Prostate gland (tissue), 2 donors: ENCODE results near the gene MICALL2. TPM values are rescaled to one million over a fixed set of nuclear protein-coding genes. Genes with fewer than 3 reads are reported as not detected.
A peak's percentile ranks its signal among the peaks of the same experiment; 100 is the strongest.

Source experiments
- DNase-seq: peaks from one replicate; pipeline ENCODE4 v3.0.0-alpha.2; 2019; ENCODE audit warnings: low spot score
- H3K27ac ChIP-seq, 2 donors: fragments of 200-600 bp; sonication (generic); 2 replicates each; pipeline ENCODE4 v1.5.1; 2017 to 2019
- H3K27me3 ChIP-seq: fragments of 200-600 bp; sonication (generic); replicated peaks from 2 replicates; pipeline ENCODE4 v1.5.1; 2019; ENCODE audit not compliant: insufficient read depth
- H3K36me3 ChIP-seq, 2 donors: fragments of 200-600 bp; sonication (generic); 1 replicate in 1 of 2; 2 replicates in 1 of 2; pipeline versions ENCODE4 v1.5.1 to v1.8.1; 2017 to 2019
- H3K4me1 ChIP-seq: fragments of 200-600 bp; sonication (generic); replicated peaks from 2 replicates; pipeline ENCODE4 v1.5.1; 2019
- H3K4me3 ChIP-seq, 2 donors: fragments of 200-600 bp; sonication (generic); 2 replicates each; pipeline ENCODE4 v1.5.1; 2017 to 2019
- H3K9me3 ChIP-seq: fragments of 200-600 bp; sonication (generic); 2 replicates; pipeline ENCODE4 v1.5.1; 2017
- POLR2A ChIP-seq: fragments of 450-650 bp; IDR thresholded peaks from one replicate; pipeline ENCODE4 v1.6.1; 2016; ENCODE audit warnings: antibody characterized with exemption, mild to moderate bottlenecking
- POLR2AphosphoS5 ChIP-seq: sonication (generic); formaldehyde crosslinking; IDR thresholded peaks from one replicate; pipeline ENCODE4 v1.6.1; 2017; ENCODE audit warnings: antibody characterized with exemption
- WGBS: methylation state at CpG from one replicate; pipeline ENCODE4 v1.1.5; 2018; 5-methylcytosine and 5-hydroxymethylcytosine counted together
- intact Hi-C: fragments of 100-400 bp; cut with DNase I; formaldehyde crosslinking; loops from one replicate; pipeline ENCODE4 v1.14.2; 2022
- total RNA-seq, 2 donors: library from RNA; depleted of rRNA; stranded (reverse); fragments of >200 nt; gene quantifications; one replicate each; pipeline ENCODE4 v1.1.0, GENCODE V29; 2016
- TF ChIP-seq, protein P1 (sequence below), 4 experiments: fragments of 200-600 bp in 2 of 4; fragments of 450-650 bp in 2 of 4; sonication (generic) in 2 of 4; IDR thresholded peaks; 1 replicate in 3 of 4; 2 replicates in 1 of 4; pipeline ENCODE4 v1.5.1; 2016 to 2019; ENCODE audit warnings: antibody characterized with exemption in 4 of 4, mild to moderate bottlenecking in 2 of 4, moderate library complexity in 2 of 4

The MICALL2 gene
- total RNA-seq, 2 donors from 2014 or later, result 31.1 to 42.0 TPM

DNA sequence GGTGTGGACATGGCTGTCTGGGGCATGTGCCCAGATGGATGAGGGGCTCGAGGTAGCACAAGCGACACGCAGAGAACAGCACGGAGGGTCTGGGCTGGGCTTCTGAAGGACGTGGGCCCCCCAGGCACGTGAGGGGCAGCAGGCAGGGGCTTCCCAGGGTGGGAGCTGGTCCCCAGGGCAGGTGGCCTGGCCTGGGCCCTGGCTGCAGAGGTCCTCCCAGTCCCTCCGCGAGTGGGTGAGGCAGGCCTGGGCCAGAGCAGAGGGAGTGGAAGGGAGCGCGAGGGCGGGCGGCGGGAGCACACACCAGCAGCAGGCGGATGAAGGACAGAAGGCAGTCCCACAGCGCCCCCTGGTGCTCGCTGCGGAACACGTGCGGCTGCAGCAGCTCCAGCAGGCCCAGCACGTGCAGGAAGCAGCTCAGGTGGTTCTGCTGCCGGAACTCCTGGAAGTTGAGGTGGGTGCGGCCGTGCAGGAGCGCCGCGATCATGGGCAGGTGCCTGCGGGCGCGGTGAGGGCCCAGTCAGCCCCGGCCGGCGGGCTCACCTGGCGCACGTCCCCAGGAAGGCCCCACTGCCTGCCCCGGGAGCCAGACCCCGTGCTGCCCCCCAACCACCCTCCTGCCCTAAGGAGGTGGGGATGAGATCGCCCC, 14.7 kb upstream of the MICALL2 start:
- Histone ChIP-seq H3K9me3 (no peaks in the 10 kb centered on the region), H3K27me3 (no peaks in the 10 kb centered on the region), H3K36me3 (peaks cover 15 to 33% of the 10 kb centered on the region in 2 donors), H3K27ac (no peak overlapping the region), H3K4me1 (no peaks in the 10 kb centered on the region), H3K4me3 (no peak overlapping the region)
- DNase-seq, result peak; percentile 91
- intact Hi-C loops, result loop anchor here (5.0 to 10.0 kb wide), 2 partner anchors 247 to 279 kb away; no protein-coding TSS in a partner anchor
- peak; percentile 76 for TF ChIP-seq POLR2AphosphoS5
- TF ChIP-seq, protein P1, sequence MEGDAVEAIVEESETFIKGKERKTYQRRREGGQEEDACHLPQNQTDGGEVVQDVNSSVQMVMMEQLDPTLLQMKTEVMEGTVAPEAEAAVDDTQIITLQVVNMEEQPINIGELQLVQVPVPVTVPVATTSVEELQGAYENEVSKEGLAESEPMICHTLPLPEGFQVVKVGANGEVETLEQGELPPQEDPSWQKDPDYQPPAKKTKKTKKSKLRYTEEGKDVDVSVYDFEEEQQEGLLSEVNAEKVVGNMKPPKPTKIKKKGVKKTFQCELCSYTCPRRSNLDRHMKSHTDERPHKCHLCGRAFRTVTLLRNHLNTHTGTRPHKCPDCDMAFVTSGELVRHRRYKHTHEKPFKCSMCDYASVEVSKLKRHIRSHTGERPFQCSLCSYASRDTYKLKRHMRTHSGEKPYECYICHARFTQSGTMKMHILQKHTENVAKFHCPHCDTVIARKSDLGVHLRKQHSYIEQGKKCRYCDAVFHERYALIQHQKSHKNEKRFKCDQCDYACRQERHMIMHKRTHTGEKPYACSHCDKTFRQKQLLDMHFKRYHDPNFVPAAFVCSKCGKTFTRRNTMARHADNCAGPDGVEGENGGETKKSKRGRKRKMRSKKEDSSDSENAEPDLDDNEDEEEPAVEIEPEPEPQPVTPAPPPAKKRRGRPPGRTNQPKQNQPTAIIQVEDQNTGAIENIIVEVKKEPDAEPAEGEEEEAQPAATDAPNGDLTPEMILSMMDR (IDR thresholded peaks at IDR 0.05), result peak; percentile 94 to 98 (median 96)
- no peak for TF ChIP-seq POLR2A
- 34% methylated on average over 33 of the region's 37 CpGs for WGBS

DNA sequence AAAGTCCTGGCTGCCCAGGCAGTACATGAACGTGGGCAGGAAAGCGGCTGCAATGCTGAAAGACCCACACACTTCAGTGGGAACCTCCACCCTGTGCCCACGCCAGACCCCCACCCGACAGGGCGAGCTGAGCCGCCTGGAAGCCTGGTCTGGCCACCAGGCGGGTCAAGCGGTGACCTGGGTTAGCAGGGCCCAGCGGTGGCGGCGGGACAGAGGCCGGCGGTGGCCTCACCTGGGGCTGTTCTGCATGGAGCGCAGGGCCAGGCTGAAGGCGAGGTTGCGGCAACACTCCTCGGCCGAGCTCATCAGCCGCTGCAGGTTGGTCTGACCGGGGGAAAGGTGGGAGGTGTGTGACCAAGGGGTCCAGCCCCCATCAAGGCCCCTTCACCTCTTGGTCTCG, 11.6 kb upstream of the MICALL2 start:
- H3K4me3 ChIP-seq, result no peak overlapping the region
- intact Hi-C loops, result loop anchor here (5.0 to 10.0 kb wide), 2 partner anchors 244 to 276 kb away; no protein-coding TSS in a partner anchor
- H3K4me1 ChIP-seq, result peaks cover 4% of the 10 kb centered on the region
- no peak overlapping the region for H3K27ac ChIP-seq
- H3K9me3 ChIP-seq, result no peaks in the 10 kb centered on the region
- 95% methylated on average over 19 of the region's 21 CpGs for WGBS
- H3K27me3 ChIP-seq, result no peaks in the 10 kb centered on the region
- H3K36me3 ChIP-seq, result peaks cover 15 to 33% of the 10 kb centered on the region in 2 donors
- DNase-seq, result no peak
- no peak for TF ChIP-seq POLR2A
- TF ChIP-seq POLR2AphosphoS5, result no peak
- TF ChIP-seq, protein P1 (IDR thresholded peaks at IDR 0.05), result no peak

DNA sequence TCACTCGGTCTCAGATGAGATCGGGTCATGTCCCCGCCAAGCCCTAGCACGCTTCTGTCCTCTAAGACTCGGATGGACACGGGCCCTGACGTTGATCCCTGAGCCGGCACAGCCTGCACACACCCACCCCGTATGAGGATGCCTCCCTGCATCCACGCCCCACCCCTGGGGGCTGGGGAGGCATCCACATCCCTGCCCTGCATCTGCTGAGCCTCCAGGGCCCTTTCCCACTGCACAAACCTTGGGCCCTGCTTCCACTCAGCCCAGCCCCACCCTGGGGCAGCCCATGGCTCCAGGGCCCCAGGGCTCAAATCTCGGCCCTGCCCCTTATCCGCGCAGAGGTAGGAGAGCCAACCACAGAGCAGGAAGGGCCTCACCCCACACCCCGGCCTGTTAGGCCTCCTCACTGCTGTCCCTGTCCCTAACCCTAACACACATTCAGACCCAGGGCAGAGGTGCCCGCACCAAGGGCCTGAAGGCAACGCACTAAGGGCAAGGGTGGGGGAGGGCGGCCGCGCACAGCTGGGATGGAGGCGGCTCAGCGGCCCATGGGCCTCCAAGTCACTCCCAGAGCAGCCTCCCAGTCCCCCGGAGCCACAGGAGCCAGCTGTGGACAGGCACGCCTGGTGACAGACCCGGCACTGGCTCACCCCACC, 9.5 kb upstream of the MICALL2 start:
- H3K27me3 ChIP-seq, result no peaks in the 10 kb centered on the region
- H3K4me1 ChIP-seq, result peaks cover 4% of the 10 kb centered on the region
- H3K27ac ChIP-seq, result no peak overlapping the region
- intact Hi-C loops, result no loop called here
- TF ChIP-seq, protein P1 (IDR thresholded peaks at IDR 0.05), result no peak
- TF ChIP-seq POLR2AphosphoS5 (no peak), POLR2A (no peak)
- no peaks in the 10 kb centered on the region for H3K9me3 ChIP-seq
- H3K36me3 ChIP-seq, result peaks cover 15 to 32% of the 10 kb centered on the region in 2 donors
- no peak for DNase-seq
- WGBS, result 83% methylated on average over 23 of the region's 24 CpGs
- no peak overlapping the region for H3K4me3 ChIP-seq

DNA sequence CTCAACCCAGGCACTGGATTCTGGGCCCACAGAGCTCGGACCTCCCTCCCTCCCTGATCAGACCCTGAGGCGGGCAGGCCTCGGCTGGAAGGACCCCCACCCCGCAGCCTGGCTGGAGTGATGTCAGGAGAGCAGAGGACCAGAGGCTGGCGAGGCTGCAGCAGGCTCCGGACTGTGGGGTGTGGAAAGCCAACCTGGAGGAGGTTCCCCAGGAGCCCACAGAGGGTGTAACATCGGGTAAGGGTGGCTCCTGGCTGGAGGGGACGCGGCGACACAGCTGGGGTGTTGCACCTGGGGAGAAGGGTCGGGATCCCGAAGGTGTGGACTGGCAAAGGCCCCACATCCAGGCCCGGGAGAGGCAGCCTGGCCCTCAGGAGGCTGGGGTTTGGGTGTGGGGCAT, 8.9 kb upstream of the MICALL2 start:
- H3K4me1 ChIP-seq, result peaks cover 4% of the 10 kb centered on the region
- H3K4me3 ChIP-seq, result no peak overlapping the region
- TF ChIP-seq POLR2A (no peak), POLR2AphosphoS5 (no peak)
- TF ChIP-seq, protein P1 (IDR thresholded peaks at IDR 0.05), result no peak
- 89% methylated on average over 13 of the region's 13 CpGs for WGBS
- H3K9me3 ChIP-seq, result no peaks in the 10 kb centered on the region
- no peak for DNase-seq
- H3K27ac ChIP-seq, result no peak overlapping the region
- intact Hi-C loops, result no loop called here
- no peaks in the 10 kb centered on the region for H3K27me3 ChIP-seq
- H3K36me3 ChIP-seq, result peaks cover 15 to 26% of the 10 kb centered on the region in 2 donors
